PC-9 (cell line): ENCODE results near the gene TREM2.

Source experiments
- CTCF ChIP-seq: fragments of 200-600 bp; sonication (generic); conservative IDR thresholded peaks from 2 replicates; pipeline ENCODE4 v1.6.1; 2017; ENCODE audit warnings: mixed run types, antibody characterized with exemption, mild to moderate bottlenecking, moderate library complexity
- EZH2 ChIP-seq: fragments of 200-600 bp; sonication (generic); IDR thresholded peaks from 2 replicates; pipeline ENCODE4 v1.8.0; 2017; ENCODE audit warnings: antibody characterized with exemption, low read depth

DNA sequence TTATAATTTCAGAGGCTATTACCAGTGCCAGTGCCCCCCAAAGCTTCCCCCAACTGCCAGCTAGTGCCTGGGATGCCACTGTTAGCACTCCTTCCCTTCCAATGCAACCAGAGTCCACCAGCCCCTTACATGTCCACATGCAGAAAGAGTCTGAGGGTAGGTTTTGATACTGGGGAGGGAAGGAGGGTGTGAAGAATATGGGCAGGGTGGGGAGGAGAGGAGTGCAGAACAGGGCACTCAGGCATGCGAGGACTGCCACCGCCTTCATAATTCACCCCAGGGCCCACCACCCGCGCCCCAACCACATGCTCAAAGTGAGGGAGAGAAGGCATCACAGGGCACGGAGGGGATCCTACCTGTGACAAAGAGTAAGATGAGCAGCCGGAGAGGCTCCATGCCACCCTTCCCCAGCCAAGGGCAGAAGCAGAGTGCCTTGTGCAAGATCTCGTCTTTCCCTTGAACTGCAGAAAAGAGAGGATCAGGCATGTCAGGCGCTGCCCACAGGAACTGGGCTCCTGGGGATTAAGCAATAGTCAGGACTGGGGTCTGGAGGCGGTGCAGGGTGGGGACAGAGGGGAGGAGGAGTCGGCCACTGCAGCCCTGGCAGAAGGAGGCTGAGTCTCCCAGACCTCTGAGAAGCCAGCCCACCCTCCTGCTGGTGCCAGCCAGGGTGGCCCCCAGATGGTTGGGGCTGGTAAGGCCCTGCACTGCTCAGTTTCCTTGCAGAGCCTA, at the start of gene TREM2:
- TF ChIP-seq CTCF = no peak
- TF ChIP-seq EZH2 = no peak
